Liver (tissue), 2 donors: ENCODE measurements around the gene PELI2.

Experiments used
- MAX ChIP-seq: IDR thresholded peaks from 2 replicates; pipeline ENCODE4 v1.6.1; 2016; ENCODE audit warnings: antibody characterized with exemption
- TF ChIP-seq, protein P1 (sequence below): fragments of 150-350 bp; IDR thresholded peaks from 2 replicates; pipeline ENCODE4 v1.5.1; 2017; ENCODE audit warnings: improper control_type of control experiment, low read depth, low read length; ENCODE audit not compliant: missing input control
- donor health status: healthy.

DNA sequence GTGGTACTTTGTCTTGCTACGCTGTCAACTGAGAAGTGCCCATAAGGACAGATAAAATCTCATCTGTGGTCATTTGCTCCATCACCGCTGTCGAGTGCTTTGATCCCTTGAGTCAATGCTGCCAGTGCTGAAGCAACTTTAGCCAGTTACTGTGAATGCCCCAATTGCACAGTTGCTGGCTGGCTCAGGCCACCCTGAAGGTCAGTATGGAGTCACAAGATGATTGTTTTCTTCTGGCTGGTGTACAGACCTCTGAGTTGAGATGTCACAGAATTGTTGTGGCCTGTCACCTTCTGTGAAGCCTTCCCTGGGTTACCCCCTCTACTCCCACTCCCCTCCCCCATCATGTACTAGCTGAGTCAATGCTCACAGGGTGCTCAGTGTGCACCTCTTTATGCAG, 92.9 kb downstream of the PELI2 start:
- TF ChIP-seq MAX: no peak
- TF ChIP-seq, protein P1, sequence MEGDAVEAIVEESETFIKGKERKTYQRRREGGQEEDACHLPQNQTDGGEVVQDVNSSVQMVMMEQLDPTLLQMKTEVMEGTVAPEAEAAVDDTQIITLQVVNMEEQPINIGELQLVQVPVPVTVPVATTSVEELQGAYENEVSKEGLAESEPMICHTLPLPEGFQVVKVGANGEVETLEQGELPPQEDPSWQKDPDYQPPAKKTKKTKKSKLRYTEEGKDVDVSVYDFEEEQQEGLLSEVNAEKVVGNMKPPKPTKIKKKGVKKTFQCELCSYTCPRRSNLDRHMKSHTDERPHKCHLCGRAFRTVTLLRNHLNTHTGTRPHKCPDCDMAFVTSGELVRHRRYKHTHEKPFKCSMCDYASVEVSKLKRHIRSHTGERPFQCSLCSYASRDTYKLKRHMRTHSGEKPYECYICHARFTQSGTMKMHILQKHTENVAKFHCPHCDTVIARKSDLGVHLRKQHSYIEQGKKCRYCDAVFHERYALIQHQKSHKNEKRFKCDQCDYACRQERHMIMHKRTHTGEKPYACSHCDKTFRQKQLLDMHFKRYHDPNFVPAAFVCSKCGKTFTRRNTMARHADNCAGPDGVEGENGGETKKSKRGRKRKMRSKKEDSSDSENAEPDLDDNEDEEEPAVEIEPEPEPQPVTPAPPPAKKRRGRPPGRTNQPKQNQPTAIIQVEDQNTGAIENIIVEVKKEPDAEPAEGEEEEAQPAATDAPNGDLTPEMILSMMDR: no peak
